Endothelial cell of umbilical vein (primary cell): ENCODE data around the gene AFG1L. TPM values are rescaled to one million over a fixed set of nuclear protein-coding genes. Genes with fewer than 3 reads are reported as not detected.

ENCODE experiments used
- BruUV-seq: library from RNA; stranded (reverse); fragments of 400-500 nt; replicated peaks from 2 replicates; lab custom pipeline; 2021; lab: Mats Ljungman, UMichigan
- CTCF ChIA-PET: fragments of 300-600, 350-600 bp; sonication (Branson Sonifier 250); formaldehyde crosslinking; loops from one replicate; lab custom pipeline; 2021; ENCODE audit warnings: antibody characterized with exemption, inconsistent platforms; lab: Charles Lee
- POLR2A ChIA-PET: fragments of 300-600, 350-600 bp; sonication (Branson Sonifier 250); formaldehyde crosslinking; loops from one replicate; lab custom pipeline; 2021; ENCODE audit warnings: antibody characterized with exemption, inconsistent platforms; lab: Charles Lee
- DNase-seq: peaks from one replicate; pipeline ENCODE4 v3.0.0-alpha.2; 2011; ENCODE audit warnings: low read depth, low spot score
- FAIRE-seq: peaks from 2 replicates; lab custom pipeline; 2011; peaks lifted over from hg19 to GRCh38; lab: Jason Lieb, UNC
- H2AFZ ChIP-seq: 2 replicates; pipeline ENCODE4 v1.6.0; 2012; ENCODE audit warnings: low read depth, low read length, control low read depth, inconsistent platforms
- H3K27ac ChIP-seq: 2 replicates; pipeline ENCODE4 v1.5.1; 2011; ENCODE audit warnings: low read depth, mild to moderate bottlenecking, control low read depth, low read length, moderate library complexity; ENCODE audit not compliant: insufficient read depth
- H3K27me3 ChIP-seq, 2 experiments: 2 replicates each; pipeline versions ENCODE4 v1.6.0 to v1.6.1; 2011; ENCODE audit warnings: low read length in 2 of 2, mixed read lengths in 1 of 2; ENCODE audit not compliant: control insufficient read depth in 2 of 2, insufficient read depth in 2 of 2
- H3K36me3 ChIP-seq, 2 experiments: 2 replicates in 1 of 2; 3 replicates in 1 of 2; pipeline ENCODE4 v1.5.1; 2011; ENCODE audit warnings: low read length in 2 of 2, mild to moderate bottlenecking in 1 of 2, moderate library complexity in 1 of 2; ENCODE audit not compliant: control insufficient read depth in 2 of 2, insufficient read depth in 2 of 2; ENCODE audit errors: extremely low read depth in 1 of 2
- H3K4me1 ChIP-seq: 3 replicates; pipeline ENCODE4 v1.5.1; 2011; ENCODE audit warnings: mild to moderate bottlenecking, low read length; ENCODE audit not compliant: control insufficient read depth, insufficient read depth; ENCODE audit errors: extremely low read depth
- H3K4me2 ChIP-seq: 2 replicates; pipeline ENCODE4 v1.6.1; 2011; ENCODE audit warnings: low read length, control low read depth, mixed read lengths; ENCODE audit not compliant: insufficient read depth
- H3K4me3 ChIP-seq, 3 experiments: fragments of 200-600 bp in 1 of 3; sonication (generic), shearing (Covaris generic) in 1 of 3; replicated peaks in 1 of 3; 2 replicates each; pipeline ENCODE4 v1.5.1; 2011 to 2016; ENCODE audit warnings: control low read depth in 3 of 3, low read length in 3 of 3, mild to moderate bottlenecking in 2 of 3, inconsistent platforms in 1 of 3, low read depth in 1 of 3, moderate library complexity in 1 of 3; ENCODE audit not compliant: insufficient read depth in 1 of 3
- H3K79me2 ChIP-seq: 2 replicates; pipeline ENCODE4 v1.6.0; 2012; ENCODE audit warnings: low read length, inconsistent platforms; ENCODE audit not compliant: control insufficient read depth, insufficient read depth
- H3K9ac ChIP-seq: replicated peaks from 2 replicates; pipeline ENCODE3; 2011; ENCODE audit warnings: low read length, control low read depth; ENCODE audit not compliant: insufficient read depth; ENCODE audit errors: extremely low read depth
- H3K9me1 ChIP-seq: replicated peaks from 3 replicates; pipeline ENCODE4 v1.6.0; 2011; ENCODE audit warnings: mild to moderate bottlenecking, low read length; ENCODE audit not compliant: control insufficient read depth, insufficient read depth; ENCODE audit errors: extremely low read depth
- H3K9me3 ChIP-seq: replicated peaks from 2 replicates; pipeline ENCODE4 v1.5.1; 2012; ENCODE audit warnings: low read length, inconsistent platforms; ENCODE audit not compliant: control insufficient read depth, insufficient read depth
- H4K20me1 ChIP-seq: replicated peaks from 2 replicates; pipeline ENCODE3; 2011; ENCODE audit warnings: mild to moderate bottlenecking, low read length; ENCODE audit not compliant: control insufficient read depth, insufficient read depth; ENCODE audit errors: extremely low read depth
- EZH2 ChIP-seq: IDR thresholded peaks from 2 replicates; pipeline ENCODE4 v1.6.1; 2012; ENCODE audit warnings: borderline replicate concordance, low read depth, mild to moderate bottlenecking, moderate library complexity, low read length, inconsistent platforms; ENCODE audit not compliant: severe bottlenecking
- FOS ChIP-seq: IDR thresholded peaks from 2 replicates; pipeline ENCODE4 v1.6.1; 2011; ENCODE audit warnings: mild to moderate bottlenecking, low read length, moderate library complexity, borderline replicate concordance; ENCODE audit not compliant: insufficient read depth
- GATA2 ChIP-seq: IDR thresholded peaks from 2 replicates; pipeline ENCODE4 v1.7.0; 2011; ENCODE audit warnings: low read depth, mild to moderate bottlenecking, moderate library complexity, mixed read lengths, low read length; ENCODE audit not compliant: insufficient read length, insufficient read depth
- JUN ChIP-seq: IDR thresholded peaks from 2 replicates; pipeline ENCODE4 v1.6.1; 2011; ENCODE audit warnings: borderline replicate concordance, low read depth; ENCODE audit not compliant: insufficient read length, insufficient read depth
- MYC ChIP-seq: IDR thresholded peaks from one replicate; pipeline ENCODE4 v1.6.1; 2011; ENCODE audit warnings: mild to moderate bottlenecking, low read depth, low read length
- POLR2A ChIP-seq: IDR thresholded peaks from 2 replicates; pipeline ENCODE4 v1.6.1; 2012; ENCODE audit warnings: low read depth, mild to moderate bottlenecking, control low read depth, low read length
- POLR2AphosphoS5 ChIP-seq: IDR thresholded peaks from 2 replicates; pipeline ENCODE4 v1.6.1; 2012; ENCODE audit warnings: low read depth, mild to moderate bottlenecking, control low read depth, low read length, moderate library complexity; ENCODE audit not compliant: insufficient read depth
- dilution Hi-C: fragments of 300-500 bp; cut with MboI; formaldehyde crosslinking; loops from one replicate; pipeline ENCODE4 v1.15.0; 2019; ENCODE audit warnings: low sequenced_read_pairs; ENCODE audit not compliant: extremely low pct_ligation_motif_present
- intact Hi-C: fragments of 100-400 bp; cut with micrococcal nuclease; formaldehyde crosslinking; loops from one replicate; pipeline ENCODE4 v1.10.0; 2022
- polyA plus RNA-seq, 4 experiments: library from polyadenylated mRNA; depleted of rRNA in 3 of 4; stranded (reverse) in 3 of 4; unstranded in 1 of 4; fragments of >200 nt; gene quantifications; 2 replicates each; pipeline versions ENCODE4 v1.2.1 to v1.2.3, GENCODE V29; 2011 to 2012; ENCODE audit warnings: missing spikeins in 1 of 4
- total RNA-seq: library from RNA; stranded (reverse); gene quantifications from 2 replicates; pipeline ENCODE4 v1.2.3, GENCODE V29; 2021
- TF ChIP-seq, protein P1 (sequence below), 2 donors: IDR thresholded peaks; 1 replicate in 1 of 2; 2 replicates in 1 of 2; pipeline ENCODE4 v1.5.1; 2011; ENCODE audit warnings: low read length in 2 of 2, mild to moderate bottlenecking in 2 of 2, moderate library complexity in 2 of 2, control low read depth in 1 of 2, inconsistent platforms in 1 of 2, low read depth in 1 of 2; ENCODE audit not compliant: insufficient read depth in 1 of 2; ENCODE audit errors: extremely low read depth in 1 of 2
- TF ChIP-seq, protein P2 (sequence below): IDR thresholded peaks from 2 replicates; pipeline ENCODE4 v1.6.1; 2011; ENCODE audit not compliant: insufficient read depth, insufficient read length

AFG1L gene
- total and polyA plus RNA-seq, 2 donors (not counting 3 experiments of a cell fraction or from before 2014, with no cell fraction given), result 1.0 to 6.2 TPM

GRCh38 chr6:108365478-108365877 lies 70.6 kb downstream of the AFG1L start:
- Histone ChIP-seq H4K20me1 (no peaks in the 10 kb centered on the region), H3K36me3 (no peaks in the 10 kb centered on the region), H3K9me3 (no peaks in the 10 kb centered on the region), H3K9ac (no peak overlapping the region), H3K4me1 (no peaks in the 10 kb centered on the region), H2AFZ (no peak overlapping the region), H3K4me2 (no peak overlapping the region), H3K4me3 (no peak overlapping the region), H3K9me1 (no peaks in the 10 kb centered on the region), H3K79me2 (no peaks in the 10 kb centered on the region), H3K27ac (no peak overlapping the region), H3K27me3 (no peaks in the 10 kb centered on the region)
- FAIRE-seq (no peak), DNase-seq (no peak)
- dilution Hi-C loops (no loop called here), intact Hi-C loops (no loop called here)
- ChIA-PET CTCF (interaction anchor here (0.6 to 0.7 kb wide), 2 partner anchors 126 to 1082 kb away, joined by 3 to 4 read pairs; no protein-coding TSS in a partner anchor), POLR2A (no interaction called here)
- BruUV-seq, result no TSS peak
- TF ChIP-seq POLR2A (no peak), MYC (no peak), EZH2 (no peak), POLR2AphosphoS5 (no peak), JUN (no peak), FOS (no peak), GATA2 (no peak)
- TF ChIP-seq, protein P1, sequence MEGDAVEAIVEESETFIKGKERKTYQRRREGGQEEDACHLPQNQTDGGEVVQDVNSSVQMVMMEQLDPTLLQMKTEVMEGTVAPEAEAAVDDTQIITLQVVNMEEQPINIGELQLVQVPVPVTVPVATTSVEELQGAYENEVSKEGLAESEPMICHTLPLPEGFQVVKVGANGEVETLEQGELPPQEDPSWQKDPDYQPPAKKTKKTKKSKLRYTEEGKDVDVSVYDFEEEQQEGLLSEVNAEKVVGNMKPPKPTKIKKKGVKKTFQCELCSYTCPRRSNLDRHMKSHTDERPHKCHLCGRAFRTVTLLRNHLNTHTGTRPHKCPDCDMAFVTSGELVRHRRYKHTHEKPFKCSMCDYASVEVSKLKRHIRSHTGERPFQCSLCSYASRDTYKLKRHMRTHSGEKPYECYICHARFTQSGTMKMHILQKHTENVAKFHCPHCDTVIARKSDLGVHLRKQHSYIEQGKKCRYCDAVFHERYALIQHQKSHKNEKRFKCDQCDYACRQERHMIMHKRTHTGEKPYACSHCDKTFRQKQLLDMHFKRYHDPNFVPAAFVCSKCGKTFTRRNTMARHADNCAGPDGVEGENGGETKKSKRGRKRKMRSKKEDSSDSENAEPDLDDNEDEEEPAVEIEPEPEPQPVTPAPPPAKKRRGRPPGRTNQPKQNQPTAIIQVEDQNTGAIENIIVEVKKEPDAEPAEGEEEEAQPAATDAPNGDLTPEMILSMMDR (IDR thresholded peaks at IDR 0.05; ENCODE audit: extremely low read depth in 1 of 2, insufficient read depth in 1 of 2, low read depth in 1 of 2, low read length in 2 of 2), result no peak
- TF ChIP-seq, protein P2, sequence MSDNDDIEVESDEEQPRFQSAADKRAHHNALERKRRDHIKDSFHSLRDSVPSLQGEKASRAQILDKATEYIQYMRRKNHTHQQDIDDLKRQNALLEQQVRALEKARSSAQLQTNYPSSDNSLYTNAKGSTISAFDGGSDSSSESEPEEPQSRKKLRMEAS, result no peak
